WTC11 (cell line): ENCODE data around the gene CLMP. TPM values are rescaled to one million over a fixed set of nuclear protein-coding genes. Genes with fewer than 3 reads are reported as not detected.

ENCODE experiments used
- ATAC-seq: fragments of 200-7000 bp; cut with Tn5 transposase; 2 replicates; pipeline ENCODE4 v1.10.0; 2021; ENCODE audit warnings: mild to moderate bottlenecking, moderate library complexity
- CTCF ChIA-PET: fragments of 300-600 bp; sonication (Branson Sonifier 250); formaldehyde crosslinking; loops from one replicate; lab custom pipeline; 2021; ENCODE audit warnings: antibody characterized with exemption; lab: Charles Lee
- POLR2A ChIA-PET: fragments of 350-600 bp; sonication (Branson Sonifier 250); formaldehyde crosslinking; loops from one replicate; lab custom pipeline; 2021; ENCODE audit warnings: antibody characterized with exemption; lab: Charles Lee
- DNase-seq: peaks from one replicate; pipeline ENCODE4 v3.0.0; 2021; ENCODE audit warnings: low spot score
- H3K27ac Mint-ChIP-seq: 2 replicates; pipeline ENCODE4 v1.8.0; 2021; ENCODE audit warnings: mixed read lengths
- H3K27me3 Mint-ChIP-seq: 2 replicates; pipeline ENCODE4 v1.8.0; 2021; ENCODE audit warnings: low read depth, mild to moderate bottlenecking, moderate library complexity, mixed read lengths
- H3K36me3 Mint-ChIP-seq: 2 replicates; pipeline ENCODE4 v1.8.0; 2021; ENCODE audit warnings: mixed read lengths
- H3K4me1 Mint-ChIP-seq: 2 replicates; pipeline ENCODE4 v1.8.0; 2022; ENCODE audit warnings: mixed read lengths
- H3K4me3 Mint-ChIP-seq: 2 replicates; pipeline ENCODE4 v1.8.0; 2021; ENCODE audit warnings: mild to moderate bottlenecking, moderate library complexity, mixed read lengths
- H3K9me3 Mint-ChIP-seq: 2 replicates; pipeline ENCODE4 v1.8.0; 2021; ENCODE audit warnings: mixed read lengths
- CBFB ChIP-seq: sonication (generic); formaldehyde crosslinking; IDR thresholded peaks from 2 replicates; pipeline ENCODE4 v1.8.1; 2022; ENCODE audit warnings: mild to moderate bottlenecking, low read depth, missing genetic modification reagents
- EMX1 ChIP-seq: fragments of 250-450 bp; sonication (Bioruptor Pico); IDR thresholded peaks from 2 replicates; pipeline ENCODE4 v1.8.0; 2021; ENCODE audit warnings: mild to moderate bottlenecking
- GRHL2 ChIP-seq: fragments of 250-450 bp; sonication (Bioruptor Pico); IDR thresholded peaks from 2 replicates; pipeline ENCODE4 v1.8.0; 2022; ENCODE audit warnings: mild to moderate bottlenecking, moderate library complexity; ENCODE audit not compliant: insufficient replicate concordance, severe bottlenecking
- HMGA2 ChIP-seq: fragments of 250-450 bp; sonication (Bioruptor Pico); IDR thresholded peaks from 2 replicates; pipeline ENCODE4 v1.4.0; 2021; ENCODE audit warnings: mild to moderate bottlenecking, moderate library complexity
- NR1H2 ChIP-seq: sonication (generic); formaldehyde crosslinking; IDR thresholded peaks from 2 replicates; pipeline ENCODE4 v1.9.0; 2021; ENCODE audit warnings: mild to moderate bottlenecking, moderate library complexity, missing genetic modification reagents
- NR2C2 ChIP-seq: sonication (generic); formaldehyde crosslinking; IDR thresholded peaks from 2 replicates; pipeline ENCODE4 v1.8.0; 2022; ENCODE audit warnings: mild to moderate bottlenecking, missing genetic modification reagents
- NR3C1 ChIP-seq: sonication (generic); formaldehyde crosslinking; conservative IDR thresholded peaks from 2 replicates; pipeline ENCODE4 v1.8.1; 2023; ENCODE audit warnings: low read depth, mild to moderate bottlenecking, missing genetic modification reagents
- OVOL2 ChIP-seq: fragments of 250-450 bp; sonication (Bioruptor Pico); IDR thresholded peaks from 2 replicates; pipeline ENCODE4 v1.9.0; 2021; ENCODE audit warnings: mild to moderate bottlenecking, borderline replicate concordance
- RELA ChIP-seq: sonication (generic); formaldehyde crosslinking; IDR thresholded peaks from 2 replicates; pipeline ENCODE4 v1.8.1; 2022; ENCODE audit warnings: missing genetic modification reagents, mild to moderate bottlenecking, borderline replicate concordance
- RORB ChIP-seq: fragments of 250-450 bp; sonication (Bioruptor Pico); IDR thresholded peaks from 2 replicates; pipeline ENCODE4 v1.9.0; 2021; ENCODE audit warnings: mild to moderate bottlenecking
- SMAD4 ChIP-seq: sonication (generic); formaldehyde crosslinking; IDR thresholded peaks from 2 replicates; pipeline ENCODE4 v1.8.0; 2022; ENCODE audit warnings: mild to moderate bottlenecking, missing genetic modification reagents
- SOX15 ChIP-seq: fragments of 250-450 bp; sonication (Bioruptor Pico); IDR thresholded peaks from 2 replicates; pipeline ENCODE4 v1.9.0; 2021; ENCODE audit warnings: mild to moderate bottlenecking
- TCF7 ChIP-seq: sonication (generic); formaldehyde crosslinking; IDR thresholded peaks from 2 replicates; pipeline ENCODE4 v1.8.0; 2022; ENCODE audit warnings: mild to moderate bottlenecking, low read depth, missing genetic modification reagents, moderate library complexity
- ZNF263 ChIP-seq: sonication (generic); formaldehyde crosslinking; IDR thresholded peaks from 2 replicates; pipeline ENCODE4 v1.8.1; 2022; ENCODE audit warnings: low read depth, mild to moderate bottlenecking, moderate library complexity, missing genetic modification reagents
- ZNF396 ChIP-seq: fragments of 250-450 bp; sonication (Bioruptor Pico); IDR thresholded peaks from 2 replicates; pipeline ENCODE4 v1.8.0; 2021; ENCODE audit warnings: mild to moderate bottlenecking, moderate library complexity, borderline replicate concordance
- ZNF423 ChIP-seq: fragments of 250-450 bp; sonication (Bioruptor Pico); IDR thresholded peaks from 2 replicates; pipeline ENCODE4 v2.1.2; 2022; ENCODE audit warnings: mild to moderate bottlenecking, moderate library complexity
- total RNA-seq: library from RNA; stranded (reverse); gene quantifications from 3 replicates; pipeline ENCODE4 v1.2.3, GENCODE V29; 2021
- TF ChIP-seq, protein P1 (sequence below): fragments of 200-600 bp; IDR thresholded peaks from 2 replicates; pipeline ENCODE4 v1.8.0; 2022; ENCODE audit warnings: antibody characterized with exemption
- TF ChIP-seq, protein P2 (sequence below): sonication (generic); formaldehyde crosslinking; IDR thresholded peaks from 2 replicates; pipeline ENCODE4 v1.8.0; 2023; ENCODE audit warnings: missing genetic modification reagents
- TF ChIP-seq, protein P3 (sequence below): sonication (generic); formaldehyde crosslinking; IDR thresholded peaks from 2 replicates; pipeline ENCODE4 v1.8.0; 2023; ENCODE audit warnings: mild to moderate bottlenecking, missing genetic modification reagents
- TF ChIP-seq, protein P4 (sequence below): fragments of 250-450 bp; sonication (Bioruptor Pico); IDR thresholded peaks from 2 replicates; pipeline ENCODE4 v1.9.0; 2021; ENCODE audit warnings: mild to moderate bottlenecking
- TF ChIP-seq, protein P5 (sequence below): sonication (generic); formaldehyde crosslinking; IDR thresholded peaks from 2 replicates; pipeline ENCODE4 v1.8.0; 2023; ENCODE audit warnings: missing genetic modification reagents, mild to moderate bottlenecking, borderline replicate concordance

The CLMP gene
- total RNA-seq, 1 experiment from 2014 or later, result 20.0 TPM

DNA sequence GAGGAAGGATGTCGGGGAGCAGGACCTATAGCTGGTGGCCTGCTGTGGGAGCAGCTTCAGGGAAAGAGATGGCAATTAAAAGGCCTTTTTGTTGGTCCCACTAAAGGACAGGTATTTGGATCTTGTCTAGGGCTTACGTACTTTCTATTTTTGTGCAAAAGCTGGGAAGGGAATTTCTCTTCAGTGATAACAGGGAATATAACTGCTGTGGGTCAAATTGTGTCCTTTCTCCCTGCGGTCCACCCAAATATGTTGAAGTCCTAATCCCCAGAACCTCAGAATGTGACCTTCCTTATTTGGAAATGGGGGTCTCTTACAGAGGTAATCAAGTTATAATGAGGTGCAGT lies 147.1 kb downstream of the CLMP start (continued):
- TF ChIP-seq, protein P1, sequence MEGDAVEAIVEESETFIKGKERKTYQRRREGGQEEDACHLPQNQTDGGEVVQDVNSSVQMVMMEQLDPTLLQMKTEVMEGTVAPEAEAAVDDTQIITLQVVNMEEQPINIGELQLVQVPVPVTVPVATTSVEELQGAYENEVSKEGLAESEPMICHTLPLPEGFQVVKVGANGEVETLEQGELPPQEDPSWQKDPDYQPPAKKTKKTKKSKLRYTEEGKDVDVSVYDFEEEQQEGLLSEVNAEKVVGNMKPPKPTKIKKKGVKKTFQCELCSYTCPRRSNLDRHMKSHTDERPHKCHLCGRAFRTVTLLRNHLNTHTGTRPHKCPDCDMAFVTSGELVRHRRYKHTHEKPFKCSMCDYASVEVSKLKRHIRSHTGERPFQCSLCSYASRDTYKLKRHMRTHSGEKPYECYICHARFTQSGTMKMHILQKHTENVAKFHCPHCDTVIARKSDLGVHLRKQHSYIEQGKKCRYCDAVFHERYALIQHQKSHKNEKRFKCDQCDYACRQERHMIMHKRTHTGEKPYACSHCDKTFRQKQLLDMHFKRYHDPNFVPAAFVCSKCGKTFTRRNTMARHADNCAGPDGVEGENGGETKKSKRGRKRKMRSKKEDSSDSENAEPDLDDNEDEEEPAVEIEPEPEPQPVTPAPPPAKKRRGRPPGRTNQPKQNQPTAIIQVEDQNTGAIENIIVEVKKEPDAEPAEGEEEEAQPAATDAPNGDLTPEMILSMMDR, result no peak
- TF ChIP-seq, protein P2, sequence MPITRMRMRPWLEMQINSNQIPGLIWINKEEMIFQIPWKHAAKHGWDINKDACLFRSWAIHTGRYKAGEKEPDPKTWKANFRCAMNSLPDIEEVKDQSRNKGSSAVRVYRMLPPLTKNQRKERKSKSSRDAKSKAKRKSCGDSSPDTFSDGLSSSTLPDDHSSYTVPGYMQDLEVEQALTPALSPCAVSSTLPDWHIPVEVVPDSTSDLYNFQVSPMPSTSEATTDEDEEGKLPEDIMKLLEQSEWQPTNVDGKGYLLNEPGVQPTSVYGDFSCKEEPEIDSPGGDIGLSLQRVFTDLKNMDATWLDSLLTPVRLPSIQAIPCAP (CRISPR knock-in tag), result no peak
- TF ChIP-seq, protein P3, sequence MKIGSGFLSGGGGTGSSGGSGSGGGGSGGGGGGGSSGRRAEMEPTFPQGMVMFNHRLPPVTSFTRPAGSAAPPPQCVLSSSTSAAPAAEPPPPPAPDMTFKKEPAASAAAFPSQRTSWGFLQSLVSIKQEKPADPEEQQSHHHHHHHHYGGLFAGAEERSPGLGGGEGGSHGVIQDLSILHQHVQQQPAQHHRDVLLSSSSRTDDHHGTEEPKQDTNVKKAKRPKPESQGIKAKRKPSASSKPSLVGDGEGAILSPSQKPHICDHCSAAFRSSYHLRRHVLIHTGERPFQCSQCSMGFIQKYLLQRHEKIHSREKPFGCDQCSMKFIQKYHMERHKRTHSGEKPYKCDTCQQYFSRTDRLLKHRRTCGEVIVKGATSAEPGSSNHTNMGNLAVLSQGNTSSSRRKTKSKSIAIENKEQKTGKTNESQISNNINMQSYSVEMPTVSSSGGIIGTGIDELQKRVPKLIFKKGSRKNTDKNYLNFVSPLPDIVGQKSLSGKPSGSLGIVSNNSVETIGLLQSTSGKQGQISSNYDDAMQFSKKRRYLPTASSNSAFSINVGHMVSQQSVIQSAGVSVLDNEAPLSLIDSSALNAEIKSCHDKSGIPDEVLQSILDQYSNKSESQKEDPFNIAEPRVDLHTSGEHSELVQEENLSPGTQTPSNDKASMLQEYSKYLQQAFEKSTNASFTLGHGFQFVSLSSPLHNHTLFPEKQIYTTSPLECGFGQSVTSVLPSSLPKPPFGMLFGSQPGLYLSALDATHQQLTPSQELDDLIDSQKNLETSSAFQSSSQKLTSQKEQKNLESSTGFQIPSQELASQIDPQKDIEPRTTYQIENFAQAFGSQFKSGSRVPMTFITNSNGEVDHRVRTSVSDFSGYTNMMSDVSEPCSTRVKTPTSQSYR (CRISPR knock-in tag), result no peak
- TF ChIP-seq, protein P4, sequence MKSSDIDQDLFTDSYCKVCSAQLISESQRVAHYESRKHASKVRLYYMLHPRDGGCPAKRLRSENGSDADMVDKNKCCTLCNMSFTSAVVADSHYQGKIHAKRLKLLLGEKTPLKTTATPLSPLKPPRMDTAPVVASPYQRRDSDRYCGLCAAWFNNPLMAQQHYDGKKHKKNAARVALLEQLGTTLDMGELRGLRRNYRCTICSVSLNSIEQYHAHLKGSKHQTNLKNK (CRISPR knock-in tag), result no peak
- TF ChIP-seq, protein P5, sequence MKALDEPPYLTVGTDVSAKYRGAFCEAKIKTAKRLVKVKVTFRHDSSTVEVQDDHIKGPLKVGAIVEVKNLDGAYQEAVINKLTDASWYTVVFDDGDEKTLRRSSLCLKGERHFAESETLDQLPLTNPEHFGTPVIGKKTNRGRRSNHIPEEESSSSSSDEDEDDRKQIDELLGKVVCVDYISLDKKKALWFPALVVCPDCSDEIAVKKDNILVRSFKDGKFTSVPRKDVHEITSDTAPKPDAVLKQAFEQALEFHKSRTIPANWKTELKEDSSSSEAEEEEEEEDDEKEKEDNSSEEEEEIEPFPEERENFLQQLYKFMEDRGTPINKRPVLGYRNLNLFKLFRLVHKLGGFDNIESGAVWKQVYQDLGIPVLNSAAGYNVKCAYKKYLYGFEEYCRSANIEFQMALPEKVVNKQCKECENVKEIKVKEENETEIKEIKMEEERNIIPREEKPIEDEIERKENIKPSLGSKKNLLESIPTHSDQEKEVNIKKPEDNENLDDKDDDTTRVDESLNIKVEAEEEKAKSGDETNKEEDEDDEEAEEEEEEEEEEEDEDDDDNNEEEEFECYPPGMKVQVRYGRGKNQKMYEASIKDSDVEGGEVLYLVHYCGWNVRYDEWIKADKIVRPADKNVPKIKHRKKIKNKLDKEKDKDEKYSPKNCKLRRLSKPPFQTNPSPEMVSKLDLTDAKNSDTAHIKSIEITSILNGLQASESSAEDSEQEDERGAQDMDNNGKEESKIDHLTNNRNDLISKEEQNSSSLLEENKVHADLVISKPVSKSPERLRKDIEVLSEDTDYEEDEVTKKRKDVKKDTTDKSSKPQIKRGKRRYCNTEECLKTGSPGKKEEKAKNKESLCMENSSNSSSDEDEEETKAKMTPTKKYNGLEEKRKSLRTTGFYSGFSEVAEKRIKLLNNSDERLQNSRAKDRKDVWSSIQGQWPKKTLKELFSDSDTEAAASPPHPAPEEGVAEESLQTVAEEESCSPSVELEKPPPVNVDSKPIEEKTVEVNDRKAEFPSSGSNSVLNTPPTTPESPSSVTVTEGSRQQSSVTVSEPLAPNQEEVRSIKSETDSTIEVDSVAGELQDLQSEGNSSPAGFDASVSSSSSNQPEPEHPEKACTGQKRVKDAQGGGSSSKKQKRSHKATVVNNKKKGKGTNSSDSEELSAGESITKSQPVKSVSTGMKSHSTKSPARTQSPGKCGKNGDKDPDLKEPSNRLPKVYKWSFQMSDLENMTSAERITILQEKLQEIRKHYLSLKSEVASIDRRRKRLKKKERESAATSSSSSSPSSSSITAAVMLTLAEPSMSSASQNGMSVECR (CRISPR knock-in tag), result no peak
- TF ChIP-seq RELA, result no peak

DNA sequence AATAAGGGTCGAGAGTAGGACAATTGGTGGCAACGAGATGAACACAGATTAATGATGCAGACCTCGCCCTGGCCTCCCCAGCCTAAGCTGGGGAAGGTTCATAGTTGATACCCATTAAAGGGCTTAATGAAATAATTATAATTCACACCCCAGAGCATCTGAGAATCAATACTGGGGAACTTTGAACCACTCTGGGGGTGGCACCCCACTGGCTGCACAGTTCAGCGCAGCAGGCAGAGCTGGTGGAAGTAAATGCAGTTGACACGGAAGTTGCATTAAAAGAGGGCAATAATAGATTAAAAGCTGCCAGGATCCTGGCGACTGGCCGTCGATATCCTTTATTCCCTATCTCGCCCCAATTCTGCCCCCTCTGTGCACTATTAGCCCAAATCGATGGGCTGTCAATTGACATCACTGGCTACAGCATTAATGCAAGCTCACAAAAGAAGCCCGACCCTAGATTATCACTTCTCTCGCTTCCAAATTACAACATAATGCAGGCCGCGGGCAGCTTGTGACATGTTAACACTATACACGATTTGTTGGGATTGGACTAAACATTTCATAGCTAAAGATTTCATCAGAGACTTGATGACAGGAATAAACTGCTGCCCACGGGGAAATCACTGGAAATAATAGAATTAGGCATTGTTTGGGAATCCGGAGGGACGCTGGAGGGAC lies 147.6 kb downstream of the CLMP start:
- Mint-ChIP-seq H3K36me3 (no peaks in the 10 kb centered on the region), H3K4me3 (no peak overlapping the region), H3K4me1 (no peaks in the 10 kb centered on the region), H3K27ac (no peak overlapping the region), H3K27me3 (no peaks in the 10 kb centered on the region), H3K9me3 (no peaks in the 10 kb centered on the region)
- POLR2A ChIA-PET, result interaction anchor here (0.7 kb wide), 1 partner anchor 15 kb away, joined by 3 read pairs; the partner anchor contains the start of gene HSPA8
- ATAC-seq (no peak), DNase-seq (no peak)
- CTCF ChIA-PET, result interaction anchor here (0.7 to 2.9 kb wide), 5 partner anchors 24 to 214 kb away, joined by 3 to 13 read pairs (median 4); no protein-coding TSS in a partner anchor
- TF ChIP-seq, protein P1, result no peak
- TF ChIP-seq CBFB (CRISPR knock-in tag) (no peak), RORB (no peak), OVOL2 (no peak), ZNF396 (no peak), SMAD4 (no peak), HMGA2 (CRISPR knock-in tag) (no peak), GRHL2 (CRISPR knock-in tag) (no peak), EMX1 (CRISPR knock-in tag) (no peak), TCF7 (CRISPR knock-in tag) (no peak), SOX15 (CRISPR knock-in tag) (no peak), NR2C2 (CRISPR knock-in tag) (no peak), ZNF263 (CRISPR knock-in tag) (no peak), ZNF423 (CRISPR knock-in tag) (no peak), NR1H2 (CRISPR knock-in tag) (no peak), NR3C1 (CRISPR knock-in tag) (no peak)
- TF ChIP-seq, protein P3 (CRISPR knock-in tag), result no peak
